GOT3 (cell line): ENCODE data around the gene TMEM175.

Experiments used
- DNase-seq: peaks from one replicate; lab custom pipeline; 2025; ENCODE audit warnings: mixed read lengths; lab: John Stamatoyannopoulos, UW

TMEM175 gene

GRCh38 chr4:947491-947971 is 15.3 kb downstream of the TMEM175 start:
- no peak for DNase-seq

- no peak for DNase-seq
Observed at GRCh38 chr4:948101-948935, 16.1 kb downstream of the TMEM175 start.

GRCh38 chr4:948936-949300 is 16.7 kb downstream of the TMEM175 start:
- no peak for DNase-seq

- no peak for DNase-seq
Observed at GRCh38 chr4:949656-950055, 17.4 kb downstream of the TMEM175 start.

- no peak for DNase-seq
Observed at GRCh38 chr4:950136-951020, 18.1 kb downstream of the TMEM175 start.

- DNase-seq = no peak
Observed at GRCh38 chr4:951186-951585, 18.9 kb downstream of the TMEM175 start.

- DNase-seq = no peak
Observed at GRCh38 chr4:951594-952468, 19.6 kb downstream of the TMEM175 start.

GRCh38 chr4:952881-953573 is 20.8 kb downstream of the TMEM175 start:
- no peak for DNase-seq

GRCh38 chr4:953574-953915 is 21.3 kb downstream of the TMEM175 start:
- DNase-seq = no peak

- DNase-seq = no peak
Observed at GRCh38 chr4:954211-955020, 22.2 kb downstream of the TMEM175 start.

- DNase-seq = no peak
Observed at GRCh38 chr4:955161-955921, 23.1 kb downstream of the TMEM175 start.

GRCh38 chr4:955931-956381 is 23.7 kb downstream of the TMEM175 start:
- no peak for DNase-seq

GRCh38 chr4:956531-957230 is 24.4 kb downstream of the TMEM175 start:
- no peak for DNase-seq

GRCh38 chr4:957231-957580 is 24.9 kb downstream of the TMEM175 start:
- no peak for DNase-seq

GRCh38 chr4:957581-958313 is 25.5 kb downstream of the TMEM175 start:
- no peak for DNase-seq

GRCh38 chr4:958314-958665 is 26.0 kb downstream of the TMEM175 start:
- DNase-seq = no peak

GRCh38 chr4:958696-959337 is 26.6 kb downstream of the TMEM175 start:
- no peak for DNase-seq
